HS-27A (cell line): Measurements from ENCODE around the gene SYNDIG1L.

ENCODE experiments used
- DNase-seq: peaks from one replicate; pipeline ENCODE4 v3.0.0-alpha.2; 2012; ENCODE audit warnings: low read depth, missing footprints

The SYNDIG1L gene

GRCh38 chr14:74358176-74358829, 67.7 kb downstream of the SYNDIG1L start:
- no peak for DNase-seq

GRCh38 chr14:74357585-74357984, 68.4 kb downstream of the SYNDIG1L start:
- no peak for DNase-seq

- DNase-seq, result no peak
Measured at GRCh38 chr14:74356892-74357575, 69.0 kb downstream of the SYNDIG1L start.
